ENCODE data around the gene IGSF22. TPM values are rescaled to one million over a fixed set of nuclear protein-coding genes. Genes with fewer than 3 reads are reported as not detected.

Gene IGSF22
- polyA plus RNA-seq, 1 donor (not counting 4 experiments of a cell fraction or from before 2014, with no cell fraction given) = 0.01 TPM

GRCh38 chr11:18713646-18714442 is 12.1 kb downstream of the IGSF22 start:
- TF ChIP-seq CTCF (optimal IDR thresholded peaks at IDR 0.05 in 1 of 3, IDR thresholded peaks at IDR 0.05 in 1 of 3, conservative IDR thresholded peaks at IDR 0.05 in 1 of 3; ENCODE audit: extremely low read depth in 1 of 3, insufficient read depth in 2 of 3, low read length in 3 of 3) (no peak), EZH2 (IDR thresholded peaks at IDR 0.05; ENCODE audit: low read length) (no peak)
- FAIRE-seq = no peak
- dilution Hi-C loops (cut with MboI; ENCODE audit: extremely low pct_ligation_motif_present, low sequenced_read_pairs) = no loop called here

GRCh38 chr11:18710545-18710944 is 15.4 kb downstream of the IGSF22 start:
- Histone ChIP-seq H3K27me3 (ENCODE audit: control insufficient read depth, extremely low read depth, insufficient read depth, low read length) (peaks cover 22% of the 10 kb centered on the region), H3K4me3 (ENCODE audit: control insufficient read depth in 2 of 3, extremely low read depth in 1 of 3, insufficient read depth in 2 of 3, low read depth in 1 of 3, low read length in 3 of 3) (no peak overlapping the region), H3K79me2 (ENCODE audit: control insufficient read depth, insufficient read depth, low read length) (no peaks in the 10 kb centered on the region), H3K4me1 (ENCODE audit: control insufficient read depth, extremely low read depth, insufficient read depth, low read length) (peaks cover 3% of the 10 kb centered on the region), H3K9me1 (ENCODE audit: control insufficient read depth, extremely low read depth, insufficient read depth, low read length) (no peaks in the 10 kb centered on the region), H3K27ac (ENCODE audit: control insufficient read depth, insufficient read depth, low read length) (no peak overlapping the region), H3K9ac (ENCODE audit: control insufficient read depth, extremely low read depth, insufficient read depth, low read length) (no peak overlapping the region), H3K36me3 (ENCODE audit: control insufficient read depth in 2 of 2, extremely low read depth in 1 of 2, insufficient read depth in 2 of 2, low read length in 2 of 2) (no peaks in the 10 kb centered on the region), H3K4me2 (ENCODE audit: control insufficient read depth, extremely low read depth, insufficient read depth, low read depth, low read length) (no peak overlapping the region), H3K9me3 (ENCODE audit: control insufficient read depth, low read depth, low read length) (no peaks in the 10 kb centered on the region), H2AFZ (ENCODE audit: control insufficient read depth, low read length) (no peak overlapping the region), H4K20me1 (ENCODE audit: control insufficient read depth, extremely low read depth, insufficient read depth, low read length) (no peaks in the 10 kb centered on the region)
- DNase-seq (ENCODE audit: low read depth, low spot score) (no peak), FAIRE-seq (no peak)
- TF ChIP-seq EZH2 (IDR thresholded peaks at IDR 0.05; ENCODE audit: low read length) = no peak
- no peak for TF ChIP-seq CTCF (optimal IDR thresholded peaks at IDR 0.05 in 1 of 3, IDR thresholded peaks at IDR 0.05 in 1 of 3, conservative IDR thresholded peaks at IDR 0.05 in 1 of 3; ENCODE audit: extremely low read depth in 1 of 3, insufficient read depth in 2 of 3, low read length in 3 of 3)
- dilution Hi-C loops (cut with MboI; ENCODE audit: extremely low pct_ligation_motif_present, low sequenced_read_pairs) = no loop called here

More at GRCh38 chr11:18713646-18714442, 12.1 kb downstream of the IGSF22 start:
- Histone ChIP-seq H3K9me1 (ENCODE audit: control insufficient read depth, extremely low read depth, insufficient read depth, low read length) (no peaks in the 10 kb centered on the region), H3K36me3 (ENCODE audit: control insufficient read depth in 2 of 2, extremely low read depth in 1 of 2, insufficient read depth in 2 of 2, low read length in 2 of 2) (no peaks in the 10 kb centered on the region), H3K9ac (ENCODE audit: control insufficient read depth, extremely low read depth, insufficient read depth, low read length) (no peak overlapping the region), H4K20me1 (ENCODE audit: control insufficient read depth, extremely low read depth, insufficient read depth, low read length) (no peaks in the 10 kb centered on the region), H3K27ac (ENCODE audit: control insufficient read depth, insufficient read depth, low read length) (no peak overlapping the region), H3K4me2 (ENCODE audit: control insufficient read depth, extremely low read depth, insufficient read depth, low read depth, low read length) (no peak overlapping the region), H3K79me2 (ENCODE audit: control insufficient read depth, insufficient read depth, low read length) (no peaks in the 10 kb centered on the region), H3K4me1 (ENCODE audit: control insufficient read depth, extremely low read depth, insufficient read depth, low read length) (no peaks in the 10 kb centered on the region), H3K4me3 (ENCODE audit: control insufficient read depth in 2 of 3, extremely low read depth in 1 of 3, insufficient read depth in 2 of 3, low read depth in 1 of 3, low read length in 3 of 3) (no peak overlapping the region), H3K27me3 (ENCODE audit: control insufficient read depth, extremely low read depth, insufficient read depth, low read length) (no peaks in the 10 kb centered on the region), H2AFZ (ENCODE audit: control insufficient read depth, low read length) (no peak overlapping the region), H3K9me3 (ENCODE audit: control insufficient read depth, low read depth, low read length) (no peaks in the 10 kb centered on the region)
- no peak for DNase-seq (ENCODE audit: low read depth, low spot score)
